Measurements from ENCODE around the gene TMEM89.

Gene TMEM89

DNA sequence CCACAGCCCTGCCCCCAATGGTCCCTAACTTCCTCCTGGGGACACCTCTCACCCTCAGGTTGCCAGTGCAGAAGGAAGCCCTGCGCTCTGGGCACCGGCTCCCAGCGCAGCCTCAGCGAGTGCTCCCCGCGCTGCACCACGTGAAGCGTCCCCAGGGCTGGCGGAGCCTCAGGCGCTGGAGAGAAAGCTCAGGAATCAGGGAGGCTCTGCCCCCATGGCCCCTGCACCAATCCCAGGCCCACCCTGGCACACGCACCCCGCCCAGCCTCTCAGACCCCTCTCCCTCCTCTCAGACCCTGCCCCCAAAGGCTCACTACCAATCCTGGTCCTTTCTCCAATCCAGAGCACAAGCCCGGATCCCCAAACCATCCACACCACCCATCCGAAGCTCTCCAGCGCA is 33.3 kb downstream of the TMEM89 start:
- DNase-seq (ENCODE audit: low read depth), result no peak

DNA sequence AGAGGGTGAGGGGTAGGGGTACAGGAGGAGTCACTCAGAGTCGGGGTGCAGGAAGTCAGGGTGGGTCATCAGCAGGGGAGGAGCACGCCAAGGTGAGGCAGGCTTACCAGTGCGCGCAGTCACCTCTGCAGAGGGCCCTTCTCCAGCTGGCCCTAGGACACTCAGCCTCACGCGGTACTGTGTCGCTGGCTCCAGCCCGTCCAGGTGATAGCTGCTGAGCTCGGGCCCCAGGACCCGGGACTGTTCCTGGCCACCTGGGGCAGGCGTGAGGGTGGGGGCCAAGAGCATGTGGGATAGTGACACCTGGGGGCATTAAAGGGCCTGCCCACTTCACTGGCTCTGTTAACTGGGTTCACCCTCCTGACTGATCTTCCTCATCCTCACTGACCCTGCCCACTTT is 33.9 kb downstream of the TMEM89 start:
- no peak for DNase-seq (ENCODE audit: low read depth)

DNA sequence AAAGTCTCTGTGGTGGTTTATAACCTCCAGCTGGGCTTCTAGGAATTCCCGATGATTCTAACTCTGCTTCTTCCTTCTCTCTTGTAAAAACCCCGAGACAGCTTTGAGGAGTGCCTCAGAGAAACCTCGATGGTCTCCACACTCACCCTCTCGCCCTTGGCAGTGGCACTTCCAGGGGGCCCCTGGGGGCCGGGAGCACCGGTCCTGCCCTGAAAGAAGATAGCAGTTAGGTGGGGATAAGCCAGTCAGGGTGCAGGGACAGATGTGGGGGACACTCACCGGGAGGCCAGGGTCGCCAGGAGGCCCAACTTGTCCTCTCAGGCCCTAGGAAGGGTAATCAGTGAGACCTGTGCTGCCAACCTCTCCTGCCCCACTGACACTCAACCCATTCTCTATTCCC is 36.2 kb downstream of the TMEM89 start:
- no peak for DNase-seq (ENCODE audit: low read depth)

DNA sequence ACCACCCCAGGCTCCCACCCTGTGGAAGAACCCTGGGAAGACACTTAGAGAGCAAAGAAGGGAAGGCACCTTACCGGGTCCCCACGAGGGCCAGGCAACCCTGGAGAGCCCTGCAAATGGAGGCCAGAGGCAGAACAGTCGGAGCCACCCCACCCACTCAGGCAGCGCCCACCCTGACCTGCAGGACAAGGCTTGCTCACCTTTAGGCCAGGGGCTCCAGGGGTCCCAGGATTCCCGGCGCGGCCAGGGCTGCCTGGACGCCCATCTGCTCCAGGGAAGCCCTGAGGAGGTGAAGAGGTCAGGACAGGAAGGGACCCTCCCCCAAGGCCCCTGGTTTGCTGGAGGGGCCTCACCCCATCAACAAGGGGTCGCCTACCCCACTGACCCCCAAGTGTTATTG is 36.7 kb downstream of the TMEM89 start:
- no peak for DNase-seq (ENCODE audit: low read depth)

DNA sequence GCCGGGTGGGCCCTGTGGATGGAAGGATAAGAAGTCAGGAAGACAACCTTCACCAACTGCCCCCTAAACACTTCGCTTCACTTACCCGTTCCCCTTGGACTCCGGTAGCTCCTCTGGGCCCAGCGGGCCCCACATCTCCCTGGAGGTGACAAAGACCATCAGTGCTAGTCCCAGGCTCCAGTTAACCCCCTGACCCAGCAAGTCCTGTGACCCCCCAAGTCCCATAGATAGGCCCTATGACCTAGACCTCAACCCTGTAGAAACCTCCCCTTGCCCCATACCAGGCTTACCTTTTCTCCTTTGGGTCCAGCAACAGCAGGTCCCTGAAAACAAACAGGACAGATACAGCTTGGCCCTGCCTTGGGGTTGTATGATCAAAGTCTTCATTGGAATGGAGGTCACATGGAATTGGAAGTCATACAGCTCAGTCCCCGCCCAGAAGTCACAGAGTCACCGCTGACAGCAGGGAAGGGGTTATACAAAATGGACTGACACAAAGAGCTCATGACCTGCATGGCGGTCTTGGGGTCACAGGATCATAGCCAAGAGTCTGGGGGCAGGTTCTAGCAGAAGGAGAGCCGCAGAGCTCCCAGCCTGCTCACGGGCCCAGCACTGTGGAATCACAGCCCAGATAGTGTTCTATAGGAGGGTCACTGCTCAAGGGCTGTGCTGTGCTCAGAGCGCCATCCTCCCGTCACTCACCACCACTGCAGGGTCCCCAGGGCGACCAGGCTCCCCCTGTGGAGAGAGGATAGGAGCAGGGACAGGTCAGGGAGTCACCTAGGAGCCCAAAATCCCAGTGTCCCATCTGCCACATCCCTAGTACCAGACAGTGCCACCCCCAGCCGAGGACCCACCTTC is 39.7 kb downstream of the TMEM89 start:
- DNase-seq (ENCODE audit: low read depth), result no peak

DNA sequence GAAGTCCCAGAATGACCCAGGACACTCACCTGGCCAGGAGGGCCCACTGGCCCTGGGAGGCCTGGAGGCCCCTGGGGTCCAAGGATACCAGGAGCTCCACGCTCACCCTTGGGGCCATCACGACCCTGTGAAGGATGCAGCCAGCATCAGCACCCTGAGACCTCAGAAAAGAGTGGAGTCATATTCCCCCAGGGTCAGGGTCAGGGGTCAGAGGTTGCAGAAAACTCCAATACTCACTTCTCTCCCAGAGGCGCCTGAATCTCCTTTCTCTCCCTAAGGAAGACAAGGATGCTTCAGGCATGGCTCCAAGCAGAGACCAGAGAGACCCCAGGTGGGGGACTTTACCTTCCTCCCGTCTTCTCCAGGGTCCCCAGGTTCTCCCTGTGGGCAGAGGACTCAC is 44.9 kb downstream of the TMEM89 start:
- no peak for DNase-seq (ENCODE audit: low read depth)

DNA sequence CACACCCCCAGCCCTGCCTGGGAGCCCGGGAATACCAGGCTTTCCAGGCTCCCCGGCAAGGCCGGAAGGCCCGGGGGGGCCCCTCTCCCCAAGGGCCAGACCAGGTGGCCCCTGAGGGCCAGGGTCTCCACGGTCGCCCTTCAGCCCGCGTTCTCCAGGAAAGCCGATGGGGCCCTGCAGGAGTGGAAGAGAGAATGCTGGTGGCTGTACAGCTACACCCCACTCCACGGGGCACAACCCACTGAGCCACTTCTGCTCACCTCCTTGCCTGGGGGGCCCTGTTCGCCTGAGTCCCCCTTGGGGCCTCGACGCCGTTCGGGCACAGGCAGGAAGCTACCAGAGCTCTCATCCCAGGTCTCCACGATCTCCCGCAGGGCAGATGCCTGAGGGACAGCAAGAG is 46.2 kb downstream of the TMEM89 start:
- no peak for DNase-seq (ENCODE audit: low read depth)

DNA sequence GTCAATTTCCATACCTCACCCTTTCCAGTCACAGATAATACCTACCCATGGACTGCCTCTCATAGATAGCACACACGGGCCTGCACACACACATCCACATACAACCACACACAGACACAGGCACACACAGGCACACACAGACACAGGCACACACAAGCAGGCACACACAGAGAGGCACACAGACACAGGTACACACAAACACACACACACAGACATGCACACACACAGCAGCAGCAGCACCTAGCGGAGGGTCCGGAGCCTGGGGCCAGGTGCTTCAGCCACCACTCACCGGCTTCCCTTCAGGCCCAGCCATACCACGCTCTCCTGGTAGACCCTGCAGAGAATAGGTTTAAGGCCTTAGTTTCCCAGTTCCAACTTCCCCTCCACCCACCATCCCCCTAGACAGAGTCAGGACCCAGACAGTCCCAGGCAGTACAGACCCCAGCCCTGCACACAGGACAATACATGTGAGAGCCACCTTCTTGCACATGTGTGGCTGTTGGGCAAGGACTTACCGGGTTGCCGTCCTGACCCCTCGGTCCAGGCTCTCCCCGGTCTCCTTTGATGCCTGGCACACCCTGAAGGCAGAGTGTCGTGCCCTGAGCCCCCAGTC is 47.5 kb downstream of the TMEM89 start:
- no peak for DNase-seq (ENCODE audit: low read depth)

DNA sequence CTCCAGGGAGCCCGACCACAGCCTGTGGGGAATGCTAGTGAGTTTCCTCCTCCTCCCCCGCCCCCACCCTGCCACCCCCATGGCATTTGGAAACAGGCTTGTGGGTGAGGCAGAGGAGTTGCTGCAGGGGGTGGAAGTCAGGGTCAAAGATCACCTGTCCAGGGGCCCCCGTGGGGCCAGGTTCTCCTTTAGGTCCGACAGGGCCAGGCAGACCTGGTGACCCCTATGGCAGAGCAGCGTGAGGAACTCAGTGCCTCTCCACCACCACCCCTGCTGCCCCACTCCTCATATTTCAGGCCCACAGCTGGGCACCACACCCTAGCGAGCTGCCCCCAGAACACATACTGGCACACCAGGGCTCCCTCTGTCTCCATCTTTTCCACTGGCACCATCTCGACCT is 49.1 kb downstream of the TMEM89 start:
- no peak for DNase-seq (ENCODE audit: low read depth)

DNA sequence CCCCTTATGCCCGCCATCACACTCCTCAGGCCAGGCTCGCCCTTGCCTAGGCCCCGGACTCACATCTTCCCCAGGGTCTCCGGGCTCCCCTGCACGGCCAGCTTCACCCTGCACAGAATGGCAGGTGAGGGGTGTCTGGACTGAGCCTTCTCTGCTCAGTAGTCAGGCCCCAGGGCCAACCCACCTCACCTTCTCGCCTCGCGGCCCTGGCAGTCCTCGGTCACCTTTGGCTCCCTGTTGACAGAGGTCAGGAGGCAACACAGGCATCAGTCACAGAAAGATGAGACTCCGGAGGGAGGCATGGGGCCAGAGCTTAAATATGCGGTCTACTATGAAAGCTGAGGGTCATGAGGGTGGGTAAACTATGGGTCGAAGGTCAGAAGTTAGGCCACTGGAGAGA is 49.6 kb downstream of the TMEM89 start:
- DNase-seq (ENCODE audit: low read depth), result no peak
